ENCODE measurements around the gene IST1.

IST1 gene

DNA sequence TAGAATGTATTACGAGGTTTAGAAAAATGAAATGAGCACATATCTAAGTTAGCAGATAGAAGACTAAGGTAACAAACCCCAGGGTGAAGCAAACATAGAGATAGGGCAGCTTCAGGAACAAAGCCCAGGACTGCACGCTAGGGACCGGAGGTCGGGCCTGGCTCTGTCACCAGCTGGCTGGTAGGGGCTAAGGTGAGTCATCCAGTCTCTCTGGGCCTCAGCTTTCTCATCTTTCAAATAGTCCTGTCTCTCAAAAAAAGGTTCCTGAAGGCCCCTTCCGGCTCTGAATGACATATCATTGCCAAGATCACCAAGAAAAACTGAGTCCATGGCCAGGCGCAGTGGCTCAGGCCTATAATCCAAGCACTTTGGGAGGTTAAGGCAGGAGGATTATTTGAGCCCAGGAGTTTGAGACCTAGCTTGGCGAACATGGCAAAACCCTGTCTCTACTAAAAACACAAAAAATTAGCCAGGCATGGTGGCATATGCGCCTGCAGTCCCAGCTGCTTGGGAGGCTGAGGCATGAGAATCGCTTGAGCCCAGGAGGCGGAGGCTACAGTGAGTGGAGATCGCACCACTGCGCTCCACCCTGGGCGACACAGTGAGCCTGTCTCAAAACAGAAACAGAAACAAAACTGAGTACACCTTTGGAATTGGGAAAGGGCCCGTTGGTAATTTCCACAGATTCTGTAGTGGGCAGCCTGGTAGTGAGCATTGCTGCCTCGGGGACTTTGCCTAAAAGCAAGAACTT is 78.9 kb downstream of the IST1 start:
- TF ChIP-seq, protein P1, sequence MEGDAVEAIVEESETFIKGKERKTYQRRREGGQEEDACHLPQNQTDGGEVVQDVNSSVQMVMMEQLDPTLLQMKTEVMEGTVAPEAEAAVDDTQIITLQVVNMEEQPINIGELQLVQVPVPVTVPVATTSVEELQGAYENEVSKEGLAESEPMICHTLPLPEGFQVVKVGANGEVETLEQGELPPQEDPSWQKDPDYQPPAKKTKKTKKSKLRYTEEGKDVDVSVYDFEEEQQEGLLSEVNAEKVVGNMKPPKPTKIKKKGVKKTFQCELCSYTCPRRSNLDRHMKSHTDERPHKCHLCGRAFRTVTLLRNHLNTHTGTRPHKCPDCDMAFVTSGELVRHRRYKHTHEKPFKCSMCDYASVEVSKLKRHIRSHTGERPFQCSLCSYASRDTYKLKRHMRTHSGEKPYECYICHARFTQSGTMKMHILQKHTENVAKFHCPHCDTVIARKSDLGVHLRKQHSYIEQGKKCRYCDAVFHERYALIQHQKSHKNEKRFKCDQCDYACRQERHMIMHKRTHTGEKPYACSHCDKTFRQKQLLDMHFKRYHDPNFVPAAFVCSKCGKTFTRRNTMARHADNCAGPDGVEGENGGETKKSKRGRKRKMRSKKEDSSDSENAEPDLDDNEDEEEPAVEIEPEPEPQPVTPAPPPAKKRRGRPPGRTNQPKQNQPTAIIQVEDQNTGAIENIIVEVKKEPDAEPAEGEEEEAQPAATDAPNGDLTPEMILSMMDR (IDR thresholded peaks at IDR 0.05) = no peak

More for the DNA sequence above, 78.9 kb downstream of the IST1 start:
- Histone ChIP-seq H3K36me3 (no peaks in the 10 kb centered on the region), H3K4me3 (ENCODE audit: low read depth in 1 of 2, low read length in 1 of 2) (no peak overlapping the region), H3K9me3 (no peaks in the 10 kb centered on the region), H3K4me1 (ENCODE audit: control insufficient read depth in 1 of 2, insufficient read depth in 1 of 2, low read depth in 1 of 2, low read length in 1 of 2) (peaks cover 5 to 6% of the 10 kb centered on the region in 2 experiments), H3K27ac (no peak overlapping the region), H3K27me3 (no peaks in the 10 kb centered on the region)

Data from neutrophil (primary cell).